CD4-positive, alpha-beta T cell treated with Interleukin-15 for 4 hours (primary cell): ENCODE measurements around the gene CEP192.

Experiments
- DNase-seq: peaks from one replicate; pipeline ENCODE4 v3.0.0-alpha.2; 2020; ENCODE audit warnings: low spot score

Gene CEP192

GRCh38 chr18:13105059-13105458, 113.9 kb downstream of the CEP192 start:
- no peak for DNase-seq

DNA sequence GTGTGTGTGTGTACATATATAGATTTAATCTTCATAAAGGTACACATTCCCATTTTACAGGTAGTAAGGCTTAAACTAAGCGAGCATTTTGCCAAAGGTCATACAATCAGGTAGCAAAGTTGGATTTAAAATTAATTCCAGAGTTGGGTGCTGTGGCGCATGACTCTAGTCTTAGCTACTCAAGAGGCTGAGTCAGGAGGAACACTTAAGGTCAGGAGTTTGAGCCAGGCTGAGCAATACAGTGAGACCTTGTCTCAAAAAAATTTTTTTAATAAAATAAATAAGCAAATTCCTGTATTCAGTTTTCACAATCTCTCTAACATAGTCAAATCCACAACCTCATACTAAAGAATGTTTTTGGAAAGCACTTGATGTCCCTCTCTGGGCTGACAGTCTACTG, 115.9 kb downstream of the CEP192 start:
- DNase-seq: no peak

- DNase-seq: no peak
These were observed 117.2 kb downstream of the CEP192 start for GRCh38 chr18:13108330-13108729.

DNA sequence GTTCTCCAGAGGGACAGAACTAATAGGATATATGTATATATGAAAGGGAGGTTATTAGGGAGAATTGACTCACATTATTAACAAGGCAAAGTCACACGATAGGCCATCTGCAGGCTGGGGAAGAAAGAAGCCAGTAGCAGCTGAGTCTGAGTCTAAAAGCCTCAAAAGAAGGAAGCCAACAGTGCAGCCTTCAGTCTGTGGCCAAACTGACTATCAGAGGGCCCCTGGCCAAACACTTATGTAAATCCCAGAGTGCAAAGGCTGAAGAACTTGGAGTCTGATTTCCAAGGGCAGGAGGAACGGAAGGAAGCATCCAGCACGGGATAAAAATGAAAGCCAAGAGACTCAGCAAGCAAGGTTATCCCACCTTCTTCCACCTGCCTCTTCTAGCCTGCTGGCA, 119.4 kb downstream of the CEP192 start:
- no peak for DNase-seq

DNA sequence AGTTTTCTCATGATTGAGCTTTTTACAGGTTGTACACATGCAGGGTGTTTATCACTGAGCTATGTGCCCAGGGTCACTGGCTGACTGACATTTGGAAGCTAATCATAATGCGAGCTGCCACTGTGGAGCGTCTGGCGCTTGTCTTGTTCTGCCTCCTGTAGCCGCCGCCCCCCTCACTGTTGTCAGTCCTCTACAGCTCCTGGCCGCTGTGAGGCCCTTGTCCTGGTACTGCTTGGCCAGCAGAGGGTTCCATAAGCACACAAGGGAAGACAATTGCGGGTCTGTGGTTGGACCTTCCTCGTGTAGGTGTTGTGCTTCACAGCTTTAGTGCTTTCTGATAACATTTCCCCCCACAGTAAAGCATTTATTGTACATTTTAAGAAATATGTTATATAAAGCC, 121.8 kb downstream of the CEP192 start:
- DNase-seq: no peak

DNA sequence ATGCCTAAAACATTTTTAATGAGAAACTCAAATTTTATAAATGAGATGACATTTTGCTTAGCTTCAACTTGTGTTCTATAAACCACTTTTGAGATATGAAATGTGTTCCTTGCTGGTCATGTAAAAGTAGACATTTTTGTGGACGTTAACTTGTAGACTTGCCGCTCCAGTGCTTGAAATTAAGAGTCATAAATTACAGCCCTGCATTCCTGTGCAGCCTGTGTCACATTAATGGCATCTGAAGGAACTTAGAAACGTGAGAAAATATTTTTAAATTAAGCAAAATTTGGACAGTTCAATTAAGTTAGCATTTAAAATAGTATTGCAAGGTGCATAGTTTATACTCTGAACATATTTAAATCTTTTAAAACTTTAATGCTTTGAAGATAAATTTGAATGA, 129.1 kb downstream of the CEP192 start:
- no peak for DNase-seq

- no peak for DNase-seq
These were observed 129.8 kb downstream of the CEP192 start for GRCh38 chr18:13120983-13121441.

- no peak for DNase-seq
These were observed 133.2 kb downstream of the CEP192 start for GRCh38 chr18:13124411-13124810.

DNA sequence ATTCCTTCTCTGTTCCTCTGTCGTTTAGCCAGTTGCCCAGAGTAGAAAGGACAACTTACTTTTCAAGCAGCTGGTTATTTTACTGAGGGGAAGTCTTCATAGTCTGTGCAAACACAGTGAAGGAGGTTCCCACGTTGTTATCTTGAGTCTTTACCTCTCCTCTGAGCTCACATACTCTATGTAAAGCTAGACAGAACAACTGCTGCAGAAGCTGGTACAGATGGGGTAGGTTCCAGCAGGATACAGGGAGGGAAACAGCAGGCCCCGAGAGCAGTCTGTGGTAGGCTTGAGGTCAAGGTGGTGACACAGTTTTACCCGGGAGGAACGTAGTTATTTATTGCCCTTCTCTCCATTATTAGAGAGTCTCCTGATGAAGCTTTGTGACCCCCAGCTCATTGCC, 134.0 kb downstream of the CEP192 start:
- DNase-seq: no peak

DNA sequence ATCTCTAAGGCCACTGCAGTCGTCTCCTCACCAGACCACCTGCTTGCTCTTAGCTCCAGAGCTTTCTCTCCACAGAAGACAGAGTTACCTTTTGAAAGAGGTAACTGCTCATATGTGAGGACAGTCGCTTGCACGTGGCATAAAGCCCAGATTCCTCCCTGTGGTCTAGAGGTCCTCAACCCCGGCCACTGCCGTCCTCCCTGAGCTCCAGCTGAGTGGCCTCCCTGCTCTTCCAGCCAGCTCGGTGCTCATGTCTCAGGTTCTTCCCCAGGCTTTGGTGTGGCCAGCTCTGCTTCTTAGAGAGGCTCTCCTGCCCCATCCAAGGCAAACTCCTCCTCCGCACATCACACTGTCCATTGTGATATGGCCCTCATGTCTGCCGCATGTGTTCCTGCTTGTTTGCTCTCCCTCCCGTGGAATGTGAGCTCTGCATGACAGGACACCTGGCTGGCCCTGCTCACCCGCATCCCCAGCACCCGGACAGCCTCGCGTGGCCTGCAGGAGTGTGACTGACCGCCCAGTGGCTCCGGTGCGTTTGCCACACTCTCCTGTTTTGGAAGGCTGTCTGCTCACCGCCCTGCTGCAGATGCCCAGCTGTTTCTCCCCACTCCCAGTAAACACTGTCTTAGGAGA, 135.9 kb downstream of the CEP192 start:
- DNase-seq: no peak

DNA sequence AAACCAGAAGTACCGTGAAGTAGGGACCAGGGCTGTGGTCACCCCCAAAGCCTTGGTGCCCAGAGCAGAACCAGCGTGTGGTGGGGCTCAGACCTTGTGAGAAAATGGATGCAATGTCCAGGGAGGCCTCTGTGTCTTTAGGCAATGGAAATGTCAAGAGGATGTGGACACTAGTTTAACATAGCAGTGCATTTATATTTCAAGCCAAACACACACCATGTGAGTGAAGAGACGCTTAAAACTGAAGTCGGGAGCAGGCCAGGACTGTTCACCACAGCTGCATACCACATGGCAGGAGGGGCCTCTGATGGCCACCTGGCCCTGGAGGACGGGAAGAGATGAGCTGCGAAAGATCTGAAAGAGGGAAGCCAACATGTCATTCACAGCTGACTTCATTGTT, 140.1 kb downstream of the CEP192 start:
- DNase-seq: no peak

GRCh38 chr18:13134551-13135401, 143.6 kb downstream of the CEP192 start:
- no peak for DNase-seq

DNA sequence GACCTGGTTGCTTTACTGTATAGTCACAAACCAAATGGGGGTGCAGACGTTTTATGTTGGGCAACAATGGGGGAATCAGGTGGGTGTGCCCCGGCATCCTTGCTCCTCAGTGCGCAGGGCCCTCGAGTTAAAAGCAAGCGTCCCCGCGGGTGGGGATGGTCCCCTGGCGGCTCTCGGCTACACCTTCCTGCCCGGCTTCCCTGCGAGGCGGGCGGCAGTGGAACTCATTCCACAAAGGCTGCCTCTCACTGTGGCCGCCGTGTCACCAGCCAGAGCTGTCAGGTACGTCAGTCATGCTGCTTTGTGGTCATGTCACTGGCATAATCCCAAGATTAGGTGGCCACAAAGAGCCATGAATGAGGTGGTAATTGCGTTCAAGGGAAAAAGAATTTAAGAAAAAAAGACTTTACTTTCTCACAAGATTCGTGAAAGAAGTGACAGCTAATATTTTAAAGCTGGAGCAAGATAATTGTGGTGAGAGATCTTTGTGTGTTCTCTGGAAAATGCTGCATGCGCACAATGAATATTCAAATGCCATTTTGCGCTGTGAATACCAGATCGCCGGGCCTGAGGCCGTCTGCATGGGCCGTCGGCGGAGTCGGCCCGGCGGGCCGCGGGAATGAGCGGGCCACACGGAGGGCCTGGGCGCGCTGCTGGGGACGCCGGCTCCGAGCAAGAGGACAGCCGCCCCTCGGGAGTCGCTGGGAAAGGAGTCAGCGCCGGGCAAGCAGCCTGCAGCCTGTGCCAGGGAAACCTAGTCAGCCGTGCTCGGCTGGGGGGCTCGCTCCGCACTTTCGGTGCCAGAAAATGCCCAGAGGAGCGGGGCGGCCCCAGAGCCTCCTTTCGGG, 145.1 kb downstream of the CEP192 start:
- peak; percentile 25 for DNase-seq

DNA sequence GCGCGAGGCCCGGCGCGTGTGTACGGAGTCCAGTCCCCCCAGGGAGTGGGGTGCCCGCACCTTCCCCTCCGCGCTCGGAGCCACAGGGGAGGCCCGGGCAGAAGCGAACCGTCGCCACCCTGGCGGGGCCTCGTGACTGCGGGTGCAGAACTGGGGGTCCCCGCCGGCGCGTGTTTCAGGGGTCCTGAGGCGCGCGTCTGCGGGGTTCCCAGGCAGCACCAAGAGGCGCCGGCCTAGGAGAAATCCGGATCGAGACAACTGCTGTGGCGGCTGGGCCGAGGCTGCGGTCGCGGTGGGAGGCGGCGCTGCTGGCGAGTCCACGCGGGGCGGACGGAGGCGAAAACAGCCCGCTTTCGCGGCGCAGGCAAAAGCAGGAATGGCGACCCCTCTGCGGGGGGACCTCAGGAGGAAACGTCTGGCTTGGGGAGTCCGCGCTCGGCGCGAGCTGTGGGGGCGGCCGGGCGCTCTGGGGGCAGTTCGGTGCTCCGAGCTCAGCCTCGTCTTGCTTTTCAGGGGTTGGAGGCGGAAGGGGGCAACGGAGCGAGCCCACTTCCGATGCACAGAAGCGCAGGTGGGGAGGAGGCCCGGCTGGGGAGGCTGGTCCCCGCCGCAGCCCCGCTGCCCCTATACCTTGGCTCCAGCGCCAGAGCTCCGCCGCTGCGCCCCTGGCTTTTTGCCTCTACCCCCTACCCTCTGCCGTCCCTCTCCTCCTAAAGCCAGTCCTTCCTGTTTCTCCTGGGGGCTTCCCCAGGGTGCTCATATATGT, 145.9 kb downstream of the CEP192 start:
- DNase-seq: peak; percentile 14

GRCh38 chr18:13137670-13138419, 146.7 kb downstream of the CEP192 start:
- DNase-seq: peak; percentile 86

- DNase-seq: no peak
These were observed 147.4 kb downstream of the CEP192 start for GRCh38 chr18:13138420-13139139.

- DNase-seq: no peak
These were observed 148.8 kb downstream of the CEP192 start for GRCh38 chr18:13139885-13140450.

DNA sequence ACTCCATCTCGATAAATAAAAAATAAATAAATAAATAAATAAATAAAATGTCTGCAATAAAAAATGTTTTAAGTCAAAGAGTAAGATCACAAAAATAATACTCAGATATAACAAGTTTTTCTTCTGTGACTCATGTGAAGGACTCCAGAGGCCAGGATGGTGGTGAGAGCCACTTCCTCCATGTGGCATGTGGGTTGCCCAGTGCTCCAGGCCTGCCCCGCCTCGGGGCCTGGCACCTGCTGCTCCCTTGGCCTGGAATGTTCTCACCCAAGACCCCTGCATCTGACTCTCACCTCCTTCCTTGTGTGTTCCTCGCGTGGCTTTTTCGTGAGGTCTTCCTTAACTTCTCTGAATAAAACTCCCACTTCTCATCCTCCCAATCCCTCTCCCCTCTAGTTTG, 150.0 kb downstream of the CEP192 start:
- DNase-seq: no peak

GRCh38 chr18:13145636-13146190, 154.6 kb downstream of the CEP192 start:
- DNase-seq: no peak

- DNase-seq: no peak
These were observed 156.0 kb downstream of the CEP192 start for GRCh38 chr18:13147130-13147529.
